Progenitor cell of endocrine pancreas (in vitro differentiated cells): ENCODE results near the gene TPCN2. TPM values are rescaled to one million over a fixed set of nuclear protein-coding genes. Genes with fewer than 3 reads are reported as not detected.
"Not testable (repeated sequence)": the region's sequence is repeated elsewhere in the genome, so short reads cannot be mapped to it uniquely, and the experiment has no call there.

Experiments
- DNase-seq: peaks from one replicate; pipeline ENCODE4 v3.0.0; 2021; ENCODE audit warnings: low spot score; ENCODE audit not compliant: unreplicated experiment
- H3K27ac Mint-ChIP-seq: 2 replicates; pipeline ENCODE4 v1.8.0; 2021; ENCODE audit warnings: mild to moderate bottlenecking, moderate library complexity, mixed read lengths
- H3K27me3 Mint-ChIP-seq: 2 replicates; pipeline ENCODE4 v1.8.0; 2021; ENCODE audit warnings: mixed read lengths
- H3K36me3 Mint-ChIP-seq: 2 replicates; pipeline ENCODE4 v1.8.0; 2022; ENCODE audit warnings: mixed read lengths; ENCODE audit not compliant: insufficient read depth
- H3K4me1 Mint-ChIP-seq: 2 replicates; pipeline ENCODE4 v1.8.0; 2021; ENCODE audit warnings: low read depth, mixed read lengths
- H3K4me3 Mint-ChIP-seq: 2 replicates; pipeline ENCODE4 v1.8.0; 2021; ENCODE audit warnings: low read depth, mild to moderate bottlenecking, moderate library complexity, mixed read lengths
- H3K9me3 Mint-ChIP-seq: 2 replicates; pipeline ENCODE4 v1.8.0; 2021; ENCODE audit warnings: low read depth, mixed read lengths
- total RNA-seq: library from RNA; stranded (reverse); gene quantifications from 2 replicates; pipeline ENCODE4 v1.2.1, GENCODE V29; 2021
- TF ChIP-seq, protein P1 (sequence below): fragments of 200-600 bp; sonication (generic); IDR thresholded peaks from one replicate; pipeline ENCODE4 v1.5.0; 2021; ENCODE audit warnings: antibody characterized with exemption, mild to moderate bottlenecking; ENCODE audit not compliant: unreplicated experiment

The TPCN2 gene
- total RNA-seq, 1 donor from 2014 or later: 19.7 TPM

DNA sequence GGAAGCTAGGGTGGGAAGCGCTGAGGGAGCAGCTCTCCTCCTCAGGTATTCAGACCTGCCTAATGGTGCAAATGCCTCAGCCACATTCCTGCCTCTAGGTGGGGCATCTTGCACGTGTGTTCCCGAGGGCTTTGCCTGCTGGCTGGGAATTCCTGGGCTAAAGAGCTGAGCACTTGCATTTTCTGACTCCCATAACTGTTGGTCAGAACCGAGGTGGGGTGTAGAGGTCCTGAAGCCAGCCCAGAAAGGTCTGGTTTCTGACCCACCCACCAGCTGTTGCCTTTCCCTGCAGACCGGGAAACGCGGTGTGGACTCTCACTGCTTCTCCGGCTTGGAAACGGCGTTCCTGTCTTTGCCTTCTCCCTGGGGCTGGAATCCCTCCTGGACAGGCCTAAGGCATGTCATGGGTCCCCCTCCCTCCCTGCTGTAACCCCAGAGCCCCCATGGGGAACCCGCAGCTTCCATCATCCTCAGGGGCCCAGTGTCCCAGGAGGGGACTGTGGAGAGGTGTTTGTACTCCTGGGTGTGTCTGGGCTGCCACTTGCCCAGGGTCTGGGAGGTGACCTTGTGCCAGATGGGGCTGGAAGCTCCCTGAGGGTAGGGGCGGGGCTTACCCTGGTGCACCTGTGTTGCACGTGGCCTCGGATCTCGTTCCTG lies 83.0 kb downstream of the TPCN2 start:
- H3K4me1 Mint-ChIP-seq: peaks cover 17% of the 10 kb centered on the region
- peaks cover 23% of the 10 kb centered on the region for H3K9me3 Mint-ChIP-seq
- TF ChIP-seq, protein P1, sequence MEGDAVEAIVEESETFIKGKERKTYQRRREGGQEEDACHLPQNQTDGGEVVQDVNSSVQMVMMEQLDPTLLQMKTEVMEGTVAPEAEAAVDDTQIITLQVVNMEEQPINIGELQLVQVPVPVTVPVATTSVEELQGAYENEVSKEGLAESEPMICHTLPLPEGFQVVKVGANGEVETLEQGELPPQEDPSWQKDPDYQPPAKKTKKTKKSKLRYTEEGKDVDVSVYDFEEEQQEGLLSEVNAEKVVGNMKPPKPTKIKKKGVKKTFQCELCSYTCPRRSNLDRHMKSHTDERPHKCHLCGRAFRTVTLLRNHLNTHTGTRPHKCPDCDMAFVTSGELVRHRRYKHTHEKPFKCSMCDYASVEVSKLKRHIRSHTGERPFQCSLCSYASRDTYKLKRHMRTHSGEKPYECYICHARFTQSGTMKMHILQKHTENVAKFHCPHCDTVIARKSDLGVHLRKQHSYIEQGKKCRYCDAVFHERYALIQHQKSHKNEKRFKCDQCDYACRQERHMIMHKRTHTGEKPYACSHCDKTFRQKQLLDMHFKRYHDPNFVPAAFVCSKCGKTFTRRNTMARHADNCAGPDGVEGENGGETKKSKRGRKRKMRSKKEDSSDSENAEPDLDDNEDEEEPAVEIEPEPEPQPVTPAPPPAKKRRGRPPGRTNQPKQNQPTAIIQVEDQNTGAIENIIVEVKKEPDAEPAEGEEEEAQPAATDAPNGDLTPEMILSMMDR: peak; percentile 94
- peaks cover 13% of the 10 kb centered on the region for H3K36me3 Mint-ChIP-seq
- H3K27me3 Mint-ChIP-seq: no peaks in the 10 kb centered on the region
- DNase-seq: peak; percentile 74
- peak overlapping the region; percentile 52 for H3K27ac Mint-ChIP-seq
- H3K4me3 Mint-ChIP-seq: no peak overlapping the region

DNA sequence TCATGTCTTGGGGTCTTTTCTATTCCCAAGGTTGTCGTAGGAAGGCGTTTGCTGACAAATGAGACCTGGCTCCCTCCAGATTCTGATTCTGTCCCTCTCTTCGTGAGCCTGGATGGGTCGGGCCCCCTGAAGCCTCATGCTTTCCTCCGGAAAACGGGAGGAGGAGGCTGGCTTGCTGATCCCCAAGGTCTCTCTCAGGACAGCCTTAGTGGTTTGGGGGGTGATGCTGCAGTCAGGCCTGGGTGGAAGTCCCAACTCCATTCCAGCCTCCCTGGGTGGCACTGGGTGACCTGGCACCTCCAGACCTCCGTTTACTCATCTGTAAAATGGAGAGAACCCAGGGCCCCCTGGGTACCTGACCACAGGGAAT lies 83.6 kb downstream of the TPCN2 start:
- Mint-ChIP-seq H3K9me3 (peaks cover 23% of the 10 kb centered on the region), H3K4me3 (no peak overlapping the region), H3K4me1 (peaks cover 17% of the 10 kb centered on the region), H3K27ac (peak overlapping the region; percentile 45), H3K27me3 (no peaks in the 10 kb centered on the region), H3K36me3 (peaks cover 13% of the 10 kb centered on the region)
- no peak for DNase-seq
- TF ChIP-seq, protein P1: no peak

DNA sequence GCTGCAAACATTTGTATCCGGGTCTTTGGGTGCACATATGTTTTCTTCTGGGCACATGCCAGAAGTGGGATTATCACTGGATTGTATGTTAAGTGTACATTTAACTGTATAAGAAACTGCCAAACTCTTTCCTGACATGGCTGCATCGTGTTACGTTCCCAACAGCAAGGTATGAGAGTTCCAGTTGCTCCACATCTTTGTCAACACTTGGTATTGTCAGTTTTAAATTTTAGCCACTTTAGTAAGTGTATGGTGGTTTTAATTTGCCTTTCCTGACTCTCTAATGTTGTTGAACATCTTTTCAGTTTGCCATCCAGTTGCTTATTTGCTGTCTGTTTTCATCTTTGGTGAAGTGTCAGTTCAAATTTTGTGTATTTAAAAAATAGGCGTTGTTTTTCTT lies 84.5 kb downstream of the TPCN2 start:
- no peak overlapping the region for H3K4me3 Mint-ChIP-seq

DNA sequence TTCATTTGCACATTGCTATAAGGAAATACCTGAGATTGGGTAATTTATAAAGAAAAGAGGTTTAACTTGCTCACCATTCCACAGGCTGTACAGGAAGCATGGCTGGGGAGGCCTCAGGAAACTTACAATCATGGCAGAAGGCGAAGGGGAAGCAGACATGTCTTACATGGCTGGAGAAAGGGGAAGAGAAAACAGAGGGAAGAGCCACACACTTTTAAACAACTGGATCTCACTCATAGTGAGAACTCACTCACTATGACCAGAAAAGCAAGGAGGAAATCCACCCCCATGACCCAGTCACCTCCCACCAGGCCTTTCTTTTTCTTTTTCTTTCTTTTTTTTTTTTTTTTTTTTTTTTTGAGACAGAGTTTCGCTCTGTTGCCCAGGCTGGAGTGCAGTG lies 85.5 kb downstream of the TPCN2 start:
- H3K4me3 Mint-ChIP-seq, H3K36me3 Mint-ChIP-seq, H3K27me3 Mint-ChIP-seq, DNase-seq: not testable (repeated sequence)
- Mint-ChIP-seq H3K27ac (peak overlapping the region; percentile 83), H3K9me3 (peaks cover 13% of the 10 kb centered on the region), H3K4me1 (peaks cover 28% of the 10 kb centered on the region)

More for the DNA sequence above, 84.5 kb downstream of the TPCN2 start:
- TF ChIP-seq, protein P1: no peak
- H3K27me3 Mint-ChIP-seq: no peaks in the 10 kb centered on the region
- peaks cover 9% of the 10 kb centered on the region for H3K36me3 Mint-ChIP-seq
- DNase-seq: no peak
- H3K4me1 Mint-ChIP-seq: peaks cover 21% of the 10 kb centered on the region
- peaks cover 19% of the 10 kb centered on the region for H3K9me3 Mint-ChIP-seq
- H3K27ac Mint-ChIP-seq: no peak overlapping the region

DNA sequence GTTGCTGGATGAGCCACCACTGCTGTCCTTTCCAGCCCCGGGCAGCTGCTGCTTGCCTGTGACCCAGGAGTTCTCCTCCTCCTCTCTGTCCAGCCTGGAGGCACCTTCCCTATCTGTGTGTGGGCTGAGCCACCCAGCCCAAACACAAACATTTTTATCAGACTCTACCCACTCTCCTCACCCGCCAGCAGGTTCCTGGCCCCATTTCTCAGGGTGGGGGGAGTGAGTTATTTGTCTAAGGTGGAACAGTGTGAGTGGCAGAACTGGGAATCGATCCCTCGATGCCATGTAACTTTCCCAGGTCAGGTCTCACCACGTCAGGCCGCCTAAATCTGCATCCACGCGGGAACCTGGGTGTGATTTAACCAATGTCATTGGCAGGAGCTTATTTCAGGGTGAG lies 86.2 kb downstream of the TPCN2 start:
- DNase-seq: no peak
- TF ChIP-seq, protein P1: no peak
- no peak overlapping the region for H3K27ac Mint-ChIP-seq

More for the DNA sequence above, 86.2 kb downstream of the TPCN2 start:
- peaks cover 8% of the 10 kb centered on the region for H3K36me3 Mint-ChIP-seq
- H3K9me3 Mint-ChIP-seq: peaks cover 13% of the 10 kb centered on the region
- H3K4me3 Mint-ChIP-seq: no peak overlapping the region
- H3K4me1 Mint-ChIP-seq: peaks cover 27% of the 10 kb centered on the region
- H3K27me3 Mint-ChIP-seq: no peaks in the 10 kb centered on the region
